GDM1 (cell line): ENCODE data around the gene ATP5F1B.

ENCODE experiments used
- DNase-seq: peaks from one replicate; lab custom pipeline; 2025; lab: John Stamatoyannopoulos, UW

The ATP5F1B gene

DNA sequence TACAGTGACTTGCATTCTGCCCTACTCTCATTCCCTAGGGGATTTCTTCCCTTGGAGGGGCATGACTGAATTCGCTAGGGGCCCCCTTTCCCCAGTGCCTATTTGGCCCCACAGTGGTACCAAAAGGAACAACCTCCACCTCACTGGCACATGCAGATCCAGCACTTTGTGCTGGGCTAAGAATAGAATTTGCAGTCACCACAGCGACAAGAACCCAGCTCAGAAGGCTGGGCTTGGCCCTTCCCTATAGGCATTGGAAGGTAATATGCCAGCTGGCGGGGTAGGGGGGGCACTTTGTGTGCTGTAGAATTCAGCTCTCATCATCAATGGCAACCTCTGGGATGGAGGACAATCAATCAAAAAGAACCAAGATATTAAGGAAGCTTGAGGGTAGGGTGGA, 29.5 kb downstream of the ATP5F1B start:
- DNase-seq = no peak

DNA sequence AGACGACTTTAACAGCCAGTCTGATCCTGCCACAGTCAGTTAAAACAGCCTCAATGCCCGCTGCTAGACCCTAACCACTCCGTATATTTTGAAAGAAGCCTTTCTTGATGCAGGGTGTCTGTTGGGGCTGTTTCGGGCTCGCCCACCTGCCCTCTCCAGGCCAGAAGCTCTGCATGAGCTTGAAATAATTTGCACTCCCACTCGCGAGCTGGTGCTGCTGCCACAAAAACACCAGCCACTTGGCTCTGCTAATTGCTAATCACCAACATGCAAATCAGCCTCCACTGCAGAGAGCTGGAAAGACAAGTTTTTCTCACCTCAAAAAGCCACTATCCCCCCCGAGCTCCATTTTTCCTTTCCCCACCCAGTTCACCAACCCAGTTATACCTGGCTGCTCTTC, 31.2 kb downstream of the ATP5F1B start:
- no peak for DNase-seq

DNA sequence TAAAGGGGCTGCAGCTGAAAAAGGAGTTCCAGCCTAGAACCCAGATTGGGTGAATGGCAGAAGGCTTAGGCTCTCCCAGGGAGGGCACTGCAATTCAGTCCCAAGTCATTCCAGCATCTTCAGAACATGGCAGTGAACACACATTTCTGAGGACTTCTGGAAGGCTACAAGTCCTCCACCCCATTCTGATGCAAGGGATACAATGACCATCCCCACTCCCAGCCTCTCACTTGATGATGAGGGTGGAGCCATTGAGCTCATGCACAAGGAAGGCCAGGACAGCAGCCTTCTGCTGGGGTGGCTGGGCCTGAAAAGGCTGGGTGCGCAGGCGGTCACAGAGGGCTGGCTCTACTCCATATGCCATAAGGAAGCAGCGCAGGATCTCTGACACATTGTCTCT, 41.4 kb downstream of the ATP5F1B start:
- no peak for DNase-seq

DNA sequence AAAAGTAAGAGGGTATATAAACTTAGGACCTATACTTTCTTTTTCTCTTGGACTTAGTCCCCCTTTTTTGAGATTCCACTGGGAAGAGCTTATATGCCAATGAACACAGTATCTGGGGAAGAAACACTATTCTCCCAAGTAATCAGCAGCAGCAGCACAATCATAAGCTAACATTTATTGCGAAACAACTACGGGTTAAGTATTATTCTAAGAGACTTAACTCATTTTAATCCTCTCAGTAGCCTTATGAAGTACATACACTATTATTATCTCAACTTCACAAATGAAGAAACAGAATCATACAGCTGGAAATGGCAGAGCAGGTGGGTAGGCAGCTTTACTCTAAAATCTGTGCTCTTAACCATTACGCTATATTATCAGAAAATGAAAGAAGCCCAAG, 43.5 kb downstream of the ATP5F1B start:
- DNase-seq = no peak

DNA sequence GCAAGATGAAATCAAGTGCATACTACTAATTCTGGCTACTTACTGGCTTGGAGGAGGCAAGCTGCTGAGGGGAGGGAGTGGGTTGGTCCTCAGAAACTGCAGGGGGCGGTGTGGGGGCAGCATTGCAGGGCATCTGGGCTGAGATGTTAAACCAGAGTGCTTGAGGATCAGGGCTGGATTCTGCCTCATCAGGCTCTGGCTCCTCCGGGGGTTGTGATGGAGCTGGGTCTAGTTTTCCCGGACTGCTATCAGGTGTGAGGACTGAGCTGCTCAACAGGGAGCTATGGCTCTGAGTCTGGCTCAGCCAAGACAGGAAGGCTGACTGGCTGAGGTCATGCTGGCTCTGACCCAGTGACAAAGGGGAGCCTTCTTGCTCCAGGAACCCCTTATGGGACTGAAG, 44.3 kb downstream of the ATP5F1B start:
- DNase-seq = no peak

DNA sequence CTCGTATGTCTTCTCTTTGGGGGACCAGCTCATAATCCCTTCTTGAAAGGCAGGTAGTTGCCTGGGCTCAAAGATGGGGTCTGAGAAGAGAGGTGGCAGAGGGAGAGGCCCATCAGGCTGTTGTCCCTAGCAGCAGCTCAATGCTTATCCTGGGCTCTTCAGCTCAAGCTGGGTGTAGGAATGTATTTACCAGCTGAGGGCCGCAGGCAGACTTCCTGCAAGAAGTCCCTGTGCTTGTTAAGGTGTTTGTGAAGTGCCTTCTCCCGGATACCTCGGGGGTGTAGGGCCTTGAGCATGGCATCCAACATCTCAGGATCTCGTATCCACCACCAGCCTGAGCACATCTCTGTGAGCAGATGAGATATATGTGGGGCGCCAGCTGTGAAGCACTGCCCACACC, 45.0 kb downstream of the ATP5F1B start:
- DNase-seq = no peak

DNA sequence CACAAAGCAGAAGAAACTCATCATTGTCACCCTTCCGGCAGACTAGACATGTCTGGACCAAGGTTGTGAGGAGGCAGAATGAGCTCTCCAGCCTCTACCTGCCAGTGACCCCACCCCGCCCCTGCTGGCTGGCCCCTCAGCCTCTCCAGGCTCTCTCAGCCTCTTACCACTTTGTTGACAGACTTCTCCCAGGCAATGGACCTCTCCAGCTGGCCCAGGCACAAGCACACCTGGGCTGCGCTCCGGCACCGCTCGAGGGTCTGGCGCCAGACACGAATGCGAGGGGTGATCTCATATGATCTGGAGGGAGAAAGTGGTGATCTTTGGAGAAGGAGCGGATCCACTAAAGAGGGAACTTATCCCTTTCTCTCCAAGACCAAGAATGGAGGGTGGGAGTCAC, 46.0 kb downstream of the ATP5F1B start:
- no peak for DNase-seq

DNA sequence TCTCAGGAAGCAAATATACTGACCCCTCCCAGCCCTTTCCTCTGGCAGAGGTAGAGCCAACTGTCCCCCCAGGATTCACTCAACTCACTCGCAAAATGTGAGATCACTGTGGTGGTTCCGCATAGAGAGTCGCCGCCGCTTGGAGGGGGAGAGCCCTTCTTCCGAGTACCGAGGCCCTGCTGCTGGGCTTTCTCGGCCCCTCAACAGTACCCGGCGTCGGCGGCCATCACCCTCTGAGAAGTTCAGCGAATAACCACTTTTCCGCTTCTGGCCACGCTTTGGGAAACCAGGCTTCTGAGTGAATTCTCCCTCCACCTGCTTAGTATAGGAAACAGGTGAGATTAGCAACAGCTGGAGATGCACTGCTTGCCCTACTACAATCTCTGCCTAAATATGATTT, 46.7 kb downstream of the ATP5F1B start:
- no peak for DNase-seq

DNA sequence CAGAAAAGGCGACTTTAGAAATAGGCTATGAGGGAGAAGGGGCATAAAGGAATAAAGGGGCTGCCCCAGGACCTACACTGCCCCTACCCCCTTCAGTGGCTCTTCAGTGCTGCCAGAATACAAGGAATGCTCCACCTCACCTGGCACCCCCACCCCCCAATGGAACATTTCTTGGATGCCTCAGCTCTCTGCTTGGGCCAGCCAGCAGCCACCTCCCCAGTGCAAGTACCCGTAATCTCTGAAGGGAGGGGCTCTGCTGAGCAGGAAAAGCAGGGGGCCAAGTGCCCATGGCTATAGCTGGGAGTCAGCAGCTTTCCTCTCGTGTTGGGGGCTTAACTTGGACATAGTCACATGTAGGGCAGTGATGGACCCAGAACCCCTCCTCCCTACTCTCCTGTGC, 49.0 kb downstream of the ATP5F1B start:
- DNase-seq = no peak

DNA sequence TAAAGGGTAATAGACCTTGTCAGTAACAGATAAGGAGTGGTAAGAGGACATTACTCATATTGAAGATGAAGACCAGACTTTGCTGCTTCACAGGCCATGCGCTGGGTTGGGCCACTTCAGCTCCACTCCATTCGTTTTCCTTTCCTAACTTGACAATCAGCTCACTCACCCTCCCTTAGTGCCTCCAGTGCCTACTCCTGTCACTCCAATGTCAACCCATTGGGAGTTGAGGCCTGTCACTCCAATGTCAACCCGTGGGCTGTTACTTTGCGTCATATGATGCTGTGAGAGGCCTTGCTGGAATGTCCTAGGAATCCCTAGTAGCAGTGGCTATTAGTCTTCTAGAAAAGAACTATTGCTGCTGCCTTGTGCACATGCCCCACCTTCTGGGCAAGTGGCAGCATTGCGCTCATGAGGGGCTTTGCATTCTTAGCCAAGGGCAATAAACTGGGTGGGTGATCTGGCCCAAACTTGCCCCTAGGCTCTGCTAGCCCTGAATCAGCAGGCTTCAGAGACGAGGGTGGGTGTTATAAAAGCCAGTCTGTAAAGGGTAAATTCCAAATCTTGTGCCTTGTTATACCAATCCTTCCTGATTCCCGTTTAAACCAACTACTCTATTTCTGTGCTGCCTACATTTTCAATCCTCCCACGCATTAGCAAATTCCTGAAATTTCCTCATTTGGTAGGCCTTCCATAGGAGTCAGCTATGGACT, 51.7 kb downstream of the ATP5F1B start:
- DNase-seq = peak; percentile 59

DNA sequence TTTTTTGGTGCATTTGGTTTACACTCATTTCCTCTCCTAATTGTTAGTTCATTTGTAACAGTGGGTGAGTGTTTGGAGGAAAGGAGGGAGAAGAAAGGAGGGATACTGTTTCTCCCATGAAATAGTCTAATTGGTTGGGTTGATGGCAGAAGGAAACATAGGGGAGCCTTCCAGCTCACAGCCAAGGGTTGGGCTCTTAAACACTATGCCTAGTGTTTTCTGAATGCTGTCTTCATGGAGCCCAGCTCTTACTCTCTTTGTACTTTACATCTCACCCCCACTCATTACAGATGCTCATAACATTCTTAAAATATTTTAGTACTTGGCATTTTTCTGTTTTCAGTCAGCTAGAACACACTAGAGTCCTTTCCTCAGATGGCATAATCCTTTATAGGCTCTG, 53.8 kb downstream of the ATP5F1B start:
- no peak for DNase-seq

DNA sequence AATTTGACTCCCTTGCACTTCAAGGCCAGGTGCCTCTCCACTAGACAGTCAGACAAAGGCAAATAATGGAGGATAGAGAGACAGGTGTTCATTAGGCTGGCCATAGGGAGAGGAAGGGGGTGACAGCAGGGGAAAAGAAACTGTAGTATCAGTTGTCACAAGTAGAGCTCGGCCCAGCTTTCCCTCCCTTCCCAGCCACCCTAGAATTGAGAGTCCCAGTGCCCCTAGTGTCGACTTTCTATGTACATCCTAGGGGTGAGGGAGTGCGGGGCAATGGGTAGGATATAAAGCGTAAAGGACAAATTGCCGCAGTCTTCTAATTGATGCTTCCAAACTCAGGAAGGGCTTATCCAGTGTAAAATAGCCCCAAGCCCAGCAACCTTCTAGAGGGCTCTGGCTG, 54.7 kb downstream of the ATP5F1B start:
- no peak for DNase-seq

DNA sequence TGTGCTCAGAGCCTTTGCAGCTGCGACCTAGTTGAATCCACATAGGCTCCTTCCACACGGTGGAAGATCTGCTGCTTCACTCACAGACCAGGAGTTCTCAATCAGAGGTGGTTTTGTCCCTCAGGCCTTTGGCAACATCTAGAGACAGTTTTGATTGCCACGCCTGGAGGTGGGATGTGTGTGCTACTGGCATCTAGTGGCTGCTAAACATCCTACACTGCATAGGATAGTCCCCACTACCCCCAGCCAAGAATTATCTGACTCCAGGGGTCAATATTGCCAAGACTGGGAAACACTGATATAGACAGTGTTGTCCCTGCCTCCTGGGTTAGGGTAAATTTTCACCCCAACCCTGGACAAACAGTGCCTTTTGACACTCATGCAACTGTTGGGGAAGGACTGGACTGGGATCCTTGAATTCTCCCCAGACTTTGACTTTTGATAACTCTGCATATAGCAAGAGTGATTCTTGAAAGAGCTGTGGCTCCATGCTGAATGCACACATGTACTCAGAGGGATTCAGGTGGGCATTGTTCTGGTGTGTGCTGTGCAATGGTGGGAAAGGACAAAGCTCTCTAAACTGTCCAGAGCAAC, 55.5 kb downstream of the ATP5F1B start:
- DNase-seq = peak; percentile 33

DNA sequence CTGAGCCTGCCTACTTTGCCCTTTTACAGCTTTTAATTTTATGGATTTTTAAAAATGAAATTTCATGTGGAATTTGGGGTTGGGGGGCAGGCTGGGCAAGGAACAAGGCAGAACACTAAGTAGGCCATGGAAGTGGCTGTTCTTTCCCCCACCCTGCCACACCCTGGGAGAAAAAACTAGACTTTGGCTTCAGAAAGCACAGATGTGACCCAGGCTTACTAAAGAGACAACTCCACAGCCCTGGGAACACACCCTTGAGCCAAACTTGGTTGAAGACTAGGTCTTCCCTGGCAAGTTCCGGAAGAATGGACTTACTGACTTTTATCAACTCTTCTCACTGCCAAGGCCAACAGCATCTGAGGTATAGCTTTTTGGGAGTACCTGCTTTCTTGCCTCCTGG, 56.0 kb downstream of the ATP5F1B start:
- DNase-seq = no peak
